Naive thymus-derived CD4-positive, alpha-beta T cell (primary cell): ENCODE results near the gene TRMT6. TPM values are rescaled to one million over a fixed set of nuclear protein-coding genes. Genes with fewer than 3 reads are reported as not detected.

Experiments
- ATAC-seq: fragments of 150-1000 bp; cut with Tn5 transposase; 2 replicates; pipeline ENCODE4 v1.10.0; 2021; ENCODE audit warnings: mild to moderate bottlenecking, moderate library complexity
- CTCF ChIA-PET: fragments of 350-600 bp; sonication (Branson Sonifier 250); formaldehyde crosslinking; loops from one replicate; lab custom pipeline; 2021; ENCODE audit warnings: antibody characterized with exemption; lab: Charles Lee
- POLR2A ChIA-PET: fragments of 350-600 bp; sonication (Branson Sonifier 250); formaldehyde crosslinking; loops from one replicate; lab custom pipeline; 2021; ENCODE audit warnings: antibody characterized with exemption, inconsistent platforms; lab: Charles Lee
- DNase-seq, 9 donors: peaks; one replicate each; pipeline versions ENCODE4 v3.0.0 to v3.0.0-alpha.2; 2020 to 2022; ENCODE audit warnings: mixed read lengths in 1 of 9
- H3K27ac ChIP-seq: one replicate; pipeline ENCODE4 v1.7.0; 2013; ENCODE audit warnings: mild to moderate bottlenecking, low read depth, low read length, moderate library complexity
- H3K27me3 ChIP-seq, 2 donors: one replicate each; pipeline ENCODE4 v1.7.0; 2013; ENCODE audit warnings: low read length in 2 of 2, mild to moderate bottlenecking in 2 of 2, moderate library complexity in 2 of 2; ENCODE audit not compliant: control insufficient read depth in 2 of 2, insufficient read depth in 2 of 2
- H3K36me3 ChIP-seq, 3 experiments: 1 replicate in 2 of 3; 2 replicates in 1 of 3; pipeline ENCODE4 v1.7.0; 2013; ENCODE audit warnings: low read length in 3 of 3, mild to moderate bottlenecking in 3 of 3, moderate library complexity in 1 of 3; ENCODE audit not compliant: insufficient read depth in 3 of 3, control insufficient read depth in 2 of 3
- H3K4me1 ChIP-seq, 2 donors: one replicate each; pipeline ENCODE4 v1.7.0; 2013; ENCODE audit warnings: low read length in 2 of 2, mild to moderate bottlenecking in 2 of 2, moderate library complexity in 1 of 2; ENCODE audit not compliant: control insufficient read depth in 2 of 2, insufficient read depth in 2 of 2
- H3K4me3 ChIP-seq: 2 replicates; pipeline ENCODE4 v1.7.0; 2013; ENCODE audit warnings: mild to moderate bottlenecking, low read length
- H3K9me3 ChIP-seq, 3 experiments: 1 replicate in 2 of 3; 2 replicates in 1 of 3; pipeline ENCODE4 v1.7.0; 2013; ENCODE audit warnings: low read length in 3 of 3; ENCODE audit not compliant: control insufficient read depth in 2 of 3
- H3K27ac Mint-ChIP-seq, 9 donors: one replicate each; pipeline ENCODE4 v1.8.0; 2020 to 2022; ENCODE audit warnings: mixed read lengths in 9 of 9, mild to moderate bottlenecking in 8 of 9, moderate library complexity in 5 of 9, inconsistent platforms in 2 of 9
- H3K27me3 Mint-ChIP-seq, 5 donors: one replicate each; pipeline ENCODE4 v1.8.0; 2021 to 2022; ENCODE audit warnings: mixed read lengths in 5 of 5, mild to moderate bottlenecking in 1 of 5
- H3K36me3 Mint-ChIP-seq, 5 donors: one replicate each; pipeline ENCODE4 v1.8.0; 2020 to 2022; ENCODE audit warnings: mixed read lengths in 5 of 5, mild to moderate bottlenecking in 3 of 5, inconsistent platforms in 1 of 5
- H3K4me1 Mint-ChIP-seq, 7 donors: one replicate each; pipeline ENCODE4 v1.8.0; 2020 to 2022; ENCODE audit warnings: mixed read lengths in 7 of 7, mild to moderate bottlenecking in 3 of 7, inconsistent platforms in 1 of 7
- H3K4me3 Mint-ChIP-seq, 10 donors: one replicate each; pipeline ENCODE4 v1.8.0; 2020 to 2022; ENCODE audit warnings: mild to moderate bottlenecking in 10 of 10, mixed read lengths in 10 of 10, moderate library complexity in 6 of 10, inconsistent platforms in 2 of 10
- H3K9me3 Mint-ChIP-seq, 11 donors: one replicate each; pipeline ENCODE4 v1.8.0; 2020 to 2022; ENCODE audit warnings: mixed read lengths in 11 of 11, mild to moderate bottlenecking in 4 of 11, inconsistent platforms in 1 of 11, moderate library complexity in 1 of 11
- intact Hi-C, 2 donors: fragments of 100-400 bp; cut with micrococcal nuclease; formaldehyde crosslinking; loops; one replicate each; pipeline ENCODE4 v1.15.1; 2023
- polyA plus RNA-seq, 2 donors: library from polyadenylated mRNA; unstranded; fragments of 300-500 nt; fragmentation: Illumina TruSeq; gene quantifications; one replicate each; pipeline ENCODE4 v1.2.3, GENCODE V29; 2021
- total RNA-seq, 6 experiments: library from RNA in 5 of 6; stranded (reverse) in 5 of 6; gene quantifications; 1 replicate in 5 of 6; 2 replicates in 1 of 6; pipeline ENCODE4 v1.2.3 and lab custom pipeline; 2021 to 2026

The TRMT6 gene
- total and polyA plus RNA-seq, 7 experiments from 2014 or later, result 11.4 to 18.5 (median 17.3) TPM

GRCh38 chr20:5928836-5929715 lies 21.3 kb downstream of the TRMT6 start:
- ATAC-seq (no peak), DNase-seq (no peak)
- Mint-ChIP-seq H3K27me3 (peaks cover 0 to 16% (median 7%) of the 10 kb centered on the region in 5 donors), H3K4me3 (no peak overlapping the region), H3K36me3 (no peaks in the 10 kb centered on the region), H3K9me3 (peaks cover 0 to 1% (median 0%) of the 10 kb centered on the region in 11 donors), H3K4me1 (peaks cover 0 to 3% (median 0%) of the 10 kb centered on the region in 7 donors), H3K27ac (no peak overlapping the region)
- Histone ChIP-seq H3K36me3 (no peaks in the 10 kb centered on the region), H3K9me3 (no peaks in the 10 kb centered on the region), H3K27ac (no peak overlapping the region), H3K4me3 (no peak overlapping the region), H3K27me3 (no peaks in the 10 kb centered on the region), H3K4me1 (no peaks in the 10 kb centered on the region)
- intact Hi-C loops, result no loop called here
- ChIA-PET POLR2A (interaction anchor here (0.8 kb wide), 1 partner anchor 27 kb away, joined by 3 read pairs; no protein-coding TSS in a partner anchor), CTCF (interaction anchor here (0.6 kb wide), 1 partner anchor 150 kb away, joined by 7 read pairs; no protein-coding TSS in a partner anchor)

GRCh38 chr20:5927749-5928462 lies 22.4 kb downstream of the TRMT6 start:
- H3K36me3 Mint-ChIP-seq, result no peaks in the 10 kb centered on the region
- Histone ChIP-seq H3K27me3 (no peaks in the 10 kb centered on the region), H3K27ac (no peak overlapping the region), H3K4me1 (no peaks in the 10 kb centered on the region), H3K9me3 (no peaks in the 10 kb centered on the region), H3K4me3 (no peak overlapping the region), H3K36me3 (no peaks in the 10 kb centered on the region)
- intact Hi-C loops, result no loop called here
- peaks cover 0 to 1% (median 0%) of the 10 kb centered on the region in 11 donors for H3K9me3 Mint-ChIP-seq
- no peak for DNase-seq
- no peaks in the 10 kb centered on the region for H3K4me1 Mint-ChIP-seq
- ChIA-PET CTCF (interaction anchor here (0.6 kb wide), 1 partner anchor 60 kb away, joined by 3 read pairs; no protein-coding TSS in a partner anchor), POLR2A (no interaction called here)
- peaks cover 7 to 20% (median 10%) of the 10 kb centered on the region in 5 donors for H3K27me3 Mint-ChIP-seq
- H3K27ac Mint-ChIP-seq, result no peak overlapping the region
- no peak for ATAC-seq
- H3K4me3 Mint-ChIP-seq, result no peak overlapping the region

- Histone ChIP-seq H3K4me1 (no peaks in the 10 kb centered on the region), H3K36me3 (no peaks in the 10 kb centered on the region), H3K9me3 (no peaks in the 10 kb centered on the region), H3K4me3 (no peak overlapping the region), H3K27ac (no peak overlapping the region), H3K27me3 (no peaks in the 10 kb centered on the region)
- Mint-ChIP-seq H3K4me1 (no peaks in the 10 kb centered on the region), H3K9me3 (no peaks in the 10 kb centered on the region), H3K27me3 (peaks cover 14 to 31% (median 21%) of the 10 kb centered on the region in 5 donors), H3K4me3 (no peak overlapping the region), H3K27ac (no peak overlapping the region), H3K36me3 (no peaks in the 10 kb centered on the region)
- POLR2A ChIA-PET, result no interaction called here
- DNase-seq, result no peak
- CTCF ChIA-PET, result interaction anchor here (0.6 kb wide), 1 partner anchor 174 kb away, joined by 3 read pairs; no protein-coding TSS in a partner anchor
- intact Hi-C loops, result no loop called here
- ATAC-seq, result no peak
These were observed 24.8 kb downstream of the TRMT6 start for GRCh38 chr20:5925551-5925950.

- Histone ChIP-seq H3K9me3 (no peaks in the 10 kb centered on the region), H3K27ac (no peak overlapping the region), H3K4me1 (peaks cover 0 to 10% of the 10 kb centered on the region in 2 donors), H3K4me3 (no peak overlapping the region), H3K27me3 (no peaks in the 10 kb centered on the region), H3K36me3 (no peaks in the 10 kb centered on the region)
- ATAC-seq (no peak), DNase-seq (no peak)
- Mint-ChIP-seq H3K9me3 (no peaks in the 10 kb centered on the region), H3K27me3 (peaks cover 11 to 21% (median 17%) of the 10 kb centered on the region in 5 donors), H3K27ac (no peak overlapping the region), H3K4me1 (peaks cover 0 to 11% (median 6%) of the 10 kb centered on the region in 7 donors), H3K4me3 (no peak overlapping the region), H3K36me3 (no peaks in the 10 kb centered on the region)
- intact Hi-C loops, result no loop called here
- CTCF ChIA-PET, result no interaction called here
- POLR2A ChIA-PET, result no interaction called here
These were observed 26.8 kb downstream of the TRMT6 start for GRCh38 chr20:5923493-5923892.

GRCh38 chr20:5920581-5920980 lies 29.8 kb downstream of the TRMT6 start:
- Histone ChIP-seq H3K36me3 (no peaks in the 10 kb centered on the region), H3K27me3 (no peaks in the 10 kb centered on the region), H3K4me3 (no peak overlapping the region), H3K27ac (no peak overlapping the region), H3K9me3 (no peaks in the 10 kb centered on the region), H3K4me1 (peaks cover 0 to 10% of the 10 kb centered on the region in 2 donors)
- intact Hi-C loops, result no loop called here
- H3K4me1 Mint-ChIP-seq, result peaks cover 0 to 11% (median 6%) of the 10 kb centered on the region in 7 donors
- ChIA-PET POLR2A (interaction anchor here (0.6 kb wide), 1 partner anchor 68 kb away, joined by 3 read pairs; no protein-coding TSS in a partner anchor), CTCF (no interaction called here)
- H3K36me3 Mint-ChIP-seq, result no peaks in the 10 kb centered on the region
- H3K9me3 Mint-ChIP-seq, result no peaks in the 10 kb centered on the region
- ATAC-seq, result no peak
- DNase-seq, result no peak
- no peak overlapping the region for H3K27ac Mint-ChIP-seq
- H3K27me3 Mint-ChIP-seq, result peaks cover 7 to 21% (median 15%) of the 10 kb centered on the region in 5 donors
- no peak overlapping the region for H3K4me3 Mint-ChIP-seq

- ATAC-seq (no peak), DNase-seq (no peak)
- H3K36me3 ChIP-seq, result no peaks in the 10 kb centered on the region
- peaks cover 0 to 10% of the 10 kb centered on the region in 2 donors for H3K4me1 ChIP-seq
- Mint-ChIP-seq H3K4me1 (peaks cover 0 to 11% (median 6%) of the 10 kb centered on the region in 7 donors), H3K36me3 (no peaks in the 10 kb centered on the region), H3K27ac (no peak overlapping the region), H3K4me3 (peak overlapping the region in 1 of 10 donors; percentile 16), H3K27me3 (peaks cover 7 to 21% (median 18%) of the 10 kb centered on the region in 5 donors), H3K9me3 (no peaks in the 10 kb centered on the region)
- H3K9me3 ChIP-seq, result no peaks in the 10 kb centered on the region
- intact Hi-C loops, result no loop called here
- POLR2A ChIA-PET, result interaction anchor here (0.6 kb wide), 1 partner anchor 180 kb away, joined by 6 read pairs; no protein-coding TSS in a partner anchor
- no peak overlapping the region for H3K27ac ChIP-seq
- no peak overlapping the region for H3K4me3 ChIP-seq
- H3K27me3 ChIP-seq, result no peaks in the 10 kb centered on the region
- CTCF ChIA-PET, result interaction anchor here (0.9 kb wide), 1 partner anchor 24 kb away, joined by 3 read pairs; no protein-coding TSS in a partner anchor
These were observed 30.4 kb downstream of the TRMT6 start for GRCh38 chr20:5919626-5920544.
